Left cardiac atrium (tissue), 4 donors: ENCODE measurements around the gene RNF11. TPM values are rescaled to one million over a fixed set of nuclear protein-coding genes. Genes with fewer than 3 reads are reported as not detected.
A peak's percentile ranks its signal among the peaks of the same experiment; 100 is the strongest.
"Not testable (repeated sequence)": the region's sequence is repeated elsewhere in the genome, so short reads cannot be mapped to it uniquely, and the experiment has no call there.

Experiments
- ATAC-seq, 2 donors: fragments of 200-7000 bp; cut with Tn5 transposase; one replicate each; pipeline ENCODE4 v1.9.1; 2020; ENCODE audit warnings: mild to moderate bottlenecking in 2 of 2, moderate library complexity in 2 of 2
- DNase-seq: peaks from one replicate; pipeline ENCODE4 v3.0.0-alpha.2; 2020
- intact Hi-C, 2 donors: fragments of 100-400 bp; cut with DNase I; formaldehyde crosslinking; loops; one replicate each; pipeline versions ENCODE4 v1.14.1 to v1.15.1; 2022 to 2023
- total RNA-seq, 2 donors: library from RNA; stranded (reverse); fragmentation: NEBNext Ultra II Directional; extraction: Animal tissue kit (Norgen Biotek cat#: 25700); gene quantifications; one replicate each; pipeline ENCODE4 v1.2.1, GENCODE V29; 2021
- donor health status: DM: no; HTN: yes; CAD: no.
- donor health status: DM: no; HTN: yes; CAD: no; lungs with severe emphysema.
- donor health status: DM: yes; HTN: yes; CAD: no.
- donor health status: Dilated cardiomyopathy.

The RNF11 gene
- total RNA-seq, 2 donors from 2014 or later: 102 to 103 TPM

- ATAC-seq, intact Hi-C loops, DNase-seq: not testable (repeated sequence)
Observed at GRCh38 chr1:51251165-51251564, 15.1 kb downstream of the RNF11 start.

- DNase-seq (no peak), ATAC-seq (no peak)
- intact Hi-C loops: no loop called here
Observed at GRCh38 chr1:51252366-51252765, 16.3 kb downstream of the RNF11 start.

- DNase-seq: no peak
- intact Hi-C loops: no loop called here
- peak in 1 of 2 donors; percentile 40 for ATAC-seq
Observed at GRCh38 chr1:51253691-51254090, 17.6 kb downstream of the RNF11 start.

- intact Hi-C loops: no loop called here
- DNase-seq: no peak
- peak in 1 of 2 donors; percentile 14 for ATAC-seq
Observed at GRCh38 chr1:51255331-51255730, 19.3 kb downstream of the RNF11 start.

GRCh38 chr1:51263147-51263877 lies 27.2 kb downstream of the RNF11 start:
- DNase-seq (no peak), ATAC-seq (no peak)
- intact Hi-C loops: no loop called here

- intact Hi-C loops: no loop called here
- ATAC-seq (peak; percentile 53 to 69), DNase-seq (no peak)
Observed at GRCh38 chr1:51264451-51264850, 28.4 kb downstream of the RNF11 start.

- intact Hi-C loops: no loop called here
- DNase-seq: no peak
- no peak for ATAC-seq
Observed at GRCh38 chr1:51265618-51266017, 29.5 kb downstream of the RNF11 start.

- no peak for ATAC-seq
- no peak for DNase-seq
- intact Hi-C loops: no loop called here
Observed at GRCh38 chr1:51266181-51266580, 30.1 kb downstream of the RNF11 start.

GRCh38 chr1:51266791-51267190 lies 30.7 kb downstream of the RNF11 start:
- ATAC-seq: no peak
- no peak for DNase-seq
- intact Hi-C loops: no loop called here

- intact Hi-C loops: no loop called here
- DNase-seq (no peak), ATAC-seq (peak in 1 of 2 donors; percentile 15)
Observed at GRCh38 chr1:51268634-51269033, 32.6 kb downstream of the RNF11 start.

GRCh38 chr1:51270751-51271150 lies 34.7 kb downstream of the RNF11 start:
- intact Hi-C loops: no loop called here
- DNase-seq (no peak), ATAC-seq (no peak)

GRCh38 chr1:51272916-51273315 lies 36.8 kb downstream of the RNF11 start:
- intact Hi-C loops: no loop called here

GRCh38 chr1:51274676-51275075 lies 38.6 kb downstream of the RNF11 start:
- intact Hi-C loops: no loop called here
- DNase-seq: no peak
- no peak for ATAC-seq

More at GRCh38 chr1:51272916-51273315, 36.8 kb downstream of the RNF11 start:
- ATAC-seq (no peak), DNase-seq (no peak)

GRCh38 chr1:51276286-51276685 lies 40.2 kb downstream of the RNF11 start:
- DNase-seq: no peak
- intact Hi-C loops: no loop called here
- ATAC-seq: no peak

- intact Hi-C loops: no loop called here
- no peak for DNase-seq
- peak in 1 of 2 donors; percentile 36 for ATAC-seq
Observed at GRCh38 chr1:51280321-51280978, 44.4 kb downstream of the RNF11 start.

GRCh38 chr1:51281807-51282206 lies 45.7 kb downstream of the RNF11 start:
- DNase-seq (no peak), ATAC-seq (peak in 1 of 2 donors; percentile 14)
- intact Hi-C loops: no loop called here

GRCh38 chr1:51282605-51283004 lies 46.5 kb downstream of the RNF11 start:
- ATAC-seq (no peak), DNase-seq (no peak)
- intact Hi-C loops: no loop called here

- intact Hi-C loops: no loop called here
- DNase-seq: no peak
- ATAC-seq: no peak
Observed at GRCh38 chr1:51283979-51284378, 47.9 kb downstream of the RNF11 start.

- ATAC-seq (peak; percentile 67 to 75), DNase-seq (peak; percentile 47)
- intact Hi-C loops: no loop called here
Observed at GRCh38 chr1:51284487-51284954, 48.4 kb downstream of the RNF11 start.

- no peak for ATAC-seq
Observed at GRCh38 chr1:51285055-51285454, 49.0 kb downstream of the RNF11 start.

GRCh38 chr1:51287966-51288365 lies 51.9 kb downstream of the RNF11 start:
- ATAC-seq: no peak
- no peak for DNase-seq
- intact Hi-C loops: no loop called here

More at GRCh38 chr1:51285055-51285454, 49.0 kb downstream of the RNF11 start:
- DNase-seq: no peak
- intact Hi-C loops: no loop called here
